GM12878 (cell line): ENCODE results near the gene GAK.

Experiments used
- CTCF ChIP-seq, 3 experiments: IDR thresholded peaks in 2 of 3; conservative IDR thresholded peaks in 1 of 3; 2 replicates each; pipeline ENCODE4 v1.5.1; 2011; ENCODE audit warnings: low read depth in 3 of 3, low read length in 3 of 3, mild to moderate bottlenecking in 3 of 3, control low read depth in 2 of 3, moderate library complexity in 2 of 3, inconsistent platforms in 1 of 3, mixed read lengths in 1 of 3; ENCODE audit not compliant: control insufficient read depth in 2 of 3, insufficient read depth in 1 of 3; ENCODE audit errors: extremely low read depth in 1 of 3
- EP300 ChIP-seq, 2 experiments: fragments of 150-350 bp in 1 of 2; IDR thresholded peaks; 2 replicates each; pipeline ENCODE4 v1.6.1; 2011 to 2012; ENCODE audit warnings: low read depth in 2 of 2, low read length in 2 of 2, borderline replicate concordance in 1 of 2, improper control_type of control experiment in 1 of 2, inconsistent platforms in 1 of 2; ENCODE audit not compliant: control insufficient read depth in 1 of 2
- EZH2 ChIP-seq: IDR thresholded peaks from 2 replicates; pipeline ENCODE4 v1.6.1; 2012; ENCODE audit warnings: low read depth, mild to moderate bottlenecking, control low read depth, inconsistent platforms, low read length, borderline replicate concordance; ENCODE audit not compliant: control insufficient read depth
- IKZF1 ChIP-seq: fragments of 450-650 bp; conservative IDR thresholded peaks from 2 replicates; pipeline ENCODE4 v1.6.1; 2017; ENCODE audit warnings: antibody characterized with exemption, mild to moderate bottlenecking
- REST ChIP-seq: IDR thresholded peaks from 2 replicates; pipeline ENCODE4 v1.6.1; 2012; ENCODE audit warnings: mild to moderate bottlenecking, low read depth, low read length
- ZNF384 ChIP-seq: IDR thresholded peaks from 2 replicates; pipeline ENCODE4 v1.6.1; 2012; ENCODE audit warnings: low read depth, mild to moderate bottlenecking, low read length, improper control_type of control experiment, borderline replicate concordance

GRCh38 chr4:856225-856901 lies 75.8 kb downstream of the GAK start:
- TF ChIP-seq CTCF (IDR thresholded peaks at IDR 0.05 in 2 of 3, conservative IDR thresholded peaks at IDR 0.05 in 1 of 3; ENCODE audit: control insufficient read depth in 2 of 3, extremely low read depth in 1 of 3, insufficient read depth in 1 of 3, low read depth in 3 of 3, low read length in 3 of 3), result no peak
- no peak for TF ChIP-seq IKZF1
- TF ChIP-seq EZH2, result no peak
- no peak for TF ChIP-seq EP300 (IDR thresholded peaks at IDR 0.05; ENCODE audit: borderline replicate concordance in 1 of 2, control insufficient read depth in 1 of 2, low read depth in 2 of 2, low read length in 2 of 2)
- no peak for TF ChIP-seq REST
- no peak for TF ChIP-seq ZNF384
